Lower lobe of right lung (tissue), 2 donors: ENCODE data around the gene IRF7. TPM values are rescaled to one million over a fixed set of nuclear protein-coding genes. Genes with fewer than 3 reads are reported as not detected.
A peak's percentile ranks its signal among the peaks of the same experiment; 100 is the strongest.

Experiments
- ATAC-seq, 2 donors: fragments of 200-7000 bp; cut with Tn5 transposase; one replicate each; pipeline ENCODE4 v1.9.1; 2020 to 2022; ENCODE audit warnings: mild to moderate bottlenecking in 2 of 2, moderate library complexity in 2 of 2
- DNase-seq: peaks from one replicate; pipeline ENCODE4 v3.0.0-alpha.2; 2020
- H3K27ac ChIP-seq: fragments of 200-600 bp; one replicate; pipeline ENCODE4 v1.8.0; 2022
- H3K27me3 ChIP-seq: fragments of 200-600 bp; one replicate; pipeline ENCODE4 v1.8.0; 2022; ENCODE audit warnings: low read depth
- H3K36me3 ChIP-seq: fragments of 200-600 bp; one replicate; pipeline ENCODE4 v1.8.0; 2022; ENCODE audit warnings: mild to moderate bottlenecking
- H3K4me1 ChIP-seq: fragments of 200-600 bp; one replicate; pipeline ENCODE4 v1.8.0; 2022
- H3K4me3 ChIP-seq: fragments of 200-600 bp; one replicate; pipeline ENCODE4 v1.8.0; 2022; ENCODE audit warnings: mild to moderate bottlenecking
- H3K9me3 ChIP-seq: fragments of 200-600 bp; one replicate; pipeline ENCODE4 v1.8.0; 2022
- CTCF ChIP-seq: fragments of 200-600 bp; IDR thresholded peaks from one replicate; pipeline ENCODE4 v1.8.0; 2022; ENCODE audit warnings: antibody characterized with exemption, mild to moderate bottlenecking
- intact Hi-C: fragments of 100-400 bp; cut with DNase I; formaldehyde crosslinking; loops from one replicate; pipeline ENCODE4 v1.11.0; 2022
- total RNA-seq: library from RNA; stranded (reverse); fragmentation: NEBNext Ultra II Directional; extraction: Animal tissue kit (Norgen Biotek cat#: 25700); gene quantifications from one replicate; pipeline ENCODE4 v1.2.1, GENCODE V29; 2021
- donor health status: DM: no; HTN: yes; CAD: no; lungs with severe emphysema.

Gene IRF7
- total RNA-seq, 1 donor from 2014 or later = 84.8 TPM

DNA sequence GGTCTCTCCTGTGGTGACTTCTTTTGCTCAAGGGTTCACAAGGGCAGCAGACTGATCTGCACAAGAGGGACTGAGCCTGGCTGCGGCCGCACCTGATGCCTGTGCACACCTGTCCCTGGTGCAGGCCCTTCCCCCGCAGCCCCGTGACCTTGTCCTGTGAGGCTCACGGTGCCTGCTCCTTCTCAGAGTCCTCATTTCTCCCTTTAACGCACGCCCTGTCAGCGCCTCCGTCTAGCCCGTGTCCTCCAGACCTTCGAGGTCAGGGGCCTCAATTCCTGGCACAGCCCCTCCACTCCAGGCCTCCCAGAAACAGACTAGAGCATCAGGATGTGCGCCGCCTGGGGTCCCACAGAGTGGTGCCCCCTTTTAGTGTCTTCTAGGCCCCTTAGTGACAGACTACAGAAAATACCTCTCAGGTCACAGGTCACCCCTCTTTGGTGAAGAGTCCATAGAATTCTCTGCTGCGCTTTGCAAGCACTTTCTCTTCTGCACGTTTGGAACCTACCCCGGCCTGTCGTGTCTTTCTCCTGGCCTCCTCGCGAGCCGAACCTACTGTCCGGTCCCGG lies 20.3 kb upstream of the IRF7 start:
- H3K9me3 ChIP-seq = no peaks in the 10 kb centered on the region
- no peak for ATAC-seq
- H3K27me3 ChIP-seq = peaks cover 32% of the 10 kb centered on the region
- no peak overlapping the region for H3K4me3 ChIP-seq
- TF ChIP-seq CTCF = no peak
- peaks cover 16% of the 10 kb centered on the region for H3K4me1 ChIP-seq
- peaks cover under 1% of the 10 kb centered on the region for H3K36me3 ChIP-seq
- no peak overlapping the region for H3K27ac ChIP-seq
- intact Hi-C loops = no loop called here
- DNase-seq = no peak

DNA sequence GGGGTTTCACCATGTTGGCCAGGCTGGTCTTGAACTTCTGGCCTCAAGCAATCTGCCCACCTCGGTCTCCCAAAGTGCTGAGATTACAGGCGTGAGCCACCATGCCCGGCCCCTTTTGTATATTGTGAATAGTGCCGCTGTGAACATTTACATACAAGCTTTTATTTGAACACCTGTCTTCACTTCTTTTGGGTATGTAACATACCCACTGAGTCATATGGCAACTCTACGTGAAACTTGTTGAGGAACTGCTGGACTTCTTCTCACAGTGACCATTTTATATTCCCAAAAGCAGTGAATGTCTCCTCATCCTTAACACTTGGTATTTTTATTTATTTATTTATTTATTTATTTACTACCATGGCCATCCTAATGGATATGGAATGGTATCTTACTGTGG lies 15.1 kb upstream of the IRF7 start:
- Histone ChIP-seq H3K4me3 (no peak overlapping the region), H3K27ac (no peak overlapping the region), H3K9me3 (no peaks in the 10 kb centered on the region), H3K36me3 (no peaks in the 10 kb centered on the region), H3K27me3 (peaks cover 9% of the 10 kb centered on the region), H3K4me1 (no peaks in the 10 kb centered on the region)
- TF ChIP-seq CTCF = no peak
- no peak for ATAC-seq
- intact Hi-C loops = no loop called here
- DNase-seq = no peak

GRCh38 chr11:629237-629583 lies 13.5 kb upstream of the IRF7 start:
- Histone ChIP-seq H3K4me1 (no peaks in the 10 kb centered on the region), H3K9me3 (no peaks in the 10 kb centered on the region), H3K27me3 (peaks cover 22% of the 10 kb centered on the region), H3K4me3 (no peak overlapping the region), H3K27ac (no peak overlapping the region), H3K36me3 (no peaks in the 10 kb centered on the region)
- ATAC-seq = no peak
- TF ChIP-seq CTCF = no peak
- no peak for DNase-seq
- intact Hi-C loops = no loop called here

DNA sequence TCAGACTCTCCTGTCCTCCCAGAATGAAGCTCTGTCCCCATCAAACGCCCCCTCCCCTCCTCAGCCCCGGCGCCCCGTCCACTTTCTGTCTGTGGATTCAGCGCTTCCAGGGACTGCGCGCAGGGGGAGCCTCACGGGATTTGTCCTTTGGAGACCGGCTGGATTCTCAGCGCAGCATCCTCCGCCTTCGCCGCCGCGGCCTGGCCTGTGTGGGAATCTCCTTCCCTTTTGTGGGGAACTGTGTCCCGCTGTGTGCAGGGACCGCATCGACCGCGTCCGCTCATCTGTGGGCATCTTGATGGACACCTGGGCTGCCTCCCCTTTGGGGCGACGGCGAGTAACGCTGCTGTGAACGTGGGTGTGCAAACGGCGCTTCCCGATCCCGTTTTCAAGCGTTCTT lies 12.3 kb upstream of the IRF7 start:
- Histone ChIP-seq H3K9me3 (no peaks in the 10 kb centered on the region), H3K27me3 (peaks cover 22% of the 10 kb centered on the region), H3K4me1 (no peaks in the 10 kb centered on the region), H3K4me3 (no peak overlapping the region), H3K27ac (no peak overlapping the region), H3K36me3 (no peaks in the 10 kb centered on the region)
- ATAC-seq = no peak
- intact Hi-C loops = no loop called here
- peak; percentile 42 for DNase-seq
- no peak for TF ChIP-seq CTCF

DNA sequence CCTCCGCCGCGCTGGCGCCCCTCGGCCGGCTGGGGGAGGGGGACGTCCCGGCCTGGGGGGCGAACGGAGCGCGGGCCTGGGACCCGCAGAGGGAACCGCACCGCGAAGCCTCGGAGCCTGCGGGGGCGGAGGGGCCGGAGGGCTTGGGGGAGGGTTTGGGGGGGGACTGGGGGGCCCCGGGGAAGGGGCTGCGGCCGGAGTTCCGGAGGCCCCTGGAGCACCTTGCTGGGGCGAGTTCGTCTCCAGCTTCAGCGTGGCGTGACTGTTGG lies 11.5 kb upstream of the IRF7 start:
- ATAC-seq = no peak
- no peak overlapping the region for H3K27ac ChIP-seq
- H3K4me3 ChIP-seq = no peak overlapping the region
- intact Hi-C loops = no loop called here
- no peaks in the 10 kb centered on the region for H3K36me3 ChIP-seq
- TF ChIP-seq CTCF = no peak
- no peaks in the 10 kb centered on the region for H3K4me1 ChIP-seq
- H3K9me3 ChIP-seq = no peaks in the 10 kb centered on the region
- DNase-seq = no peak
- H3K27me3 ChIP-seq = peaks cover 22% of the 10 kb centered on the region
